ENCODE data around the gene ZFP36L2.
A peak's percentile ranks its signal among the peaks of the same experiment; 100 is the strongest.

The ZFP36L2 gene

GRCh38 chr2:43246641-43247040 lies 20.2 kb upstream of the ZFP36L2 start:
- no peak for DNase-seq

- DNase-seq, result no peak
Measured at GRCh38 chr2:43241558-43241957, 15.2 kb upstream of the ZFP36L2 start.

- DNase-seq, result no peak
Measured at GRCh38 chr2:43240766-43241150, 14.4 kb upstream of the ZFP36L2 start.

- no peak for DNase-seq
Measured at GRCh38 chr2:43239981-43240765, 13.8 kb upstream of the ZFP36L2 start.

GRCh38 chr2:43238813-43239212 lies 12.4 kb upstream of the ZFP36L2 start:
- no peak for DNase-seq

DNA sequence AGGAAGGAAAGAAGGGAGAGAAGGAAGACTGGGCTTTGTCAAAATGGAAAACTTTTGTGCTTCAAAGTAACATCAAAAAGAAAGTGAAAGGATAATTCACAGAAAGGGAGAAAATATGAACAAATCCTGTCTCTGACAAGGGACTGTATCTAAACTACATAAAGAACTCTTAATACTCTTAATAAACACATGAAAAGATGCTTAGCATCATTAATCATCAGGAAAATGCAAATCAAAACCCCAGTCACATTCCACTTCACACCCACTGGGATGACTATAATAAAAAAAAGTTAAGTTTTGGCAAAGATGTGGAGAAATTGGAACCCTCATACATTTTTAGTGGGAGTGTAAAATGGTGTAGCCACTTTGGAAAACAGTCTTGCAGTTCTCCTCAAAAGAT lies 11.8 kb upstream of the ZFP36L2 start:
- DNase-seq, result no peak

GRCh38 chr2:43233218-43234212 lies 7.1 kb upstream of the ZFP36L2 start:
- no peak for DNase-seq

GRCh38 chr2:43230951-43231827 lies 4.8 kb upstream of the ZFP36L2 start:
- no peak for DNase-seq

DNA sequence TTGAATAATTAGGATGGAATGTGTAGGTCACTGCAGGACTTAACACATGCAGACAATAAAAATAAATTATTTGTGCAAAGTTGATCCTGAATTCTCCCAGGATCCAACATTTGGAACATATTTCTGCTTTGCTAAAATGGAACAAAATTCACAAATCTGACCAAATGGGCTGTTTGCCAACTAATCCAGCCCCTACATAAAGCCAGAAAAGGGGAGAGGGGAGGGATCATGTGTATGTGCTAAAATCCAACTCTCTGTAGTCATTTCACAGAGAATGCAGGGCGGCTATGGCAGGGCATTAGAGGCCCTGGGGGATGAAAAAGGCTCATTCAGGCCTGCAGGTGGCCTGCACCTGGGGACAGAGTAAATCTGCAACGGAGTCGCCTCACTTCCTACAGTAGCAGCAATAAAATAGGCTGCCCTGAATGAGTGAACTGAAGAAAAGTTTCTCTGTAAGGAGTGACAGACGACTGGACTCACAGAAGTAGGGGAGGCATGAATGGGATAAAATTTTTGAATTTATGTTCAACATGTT lies 4.0 kb upstream of the ZFP36L2 start:
- DNase-seq, result no peak

DNA sequence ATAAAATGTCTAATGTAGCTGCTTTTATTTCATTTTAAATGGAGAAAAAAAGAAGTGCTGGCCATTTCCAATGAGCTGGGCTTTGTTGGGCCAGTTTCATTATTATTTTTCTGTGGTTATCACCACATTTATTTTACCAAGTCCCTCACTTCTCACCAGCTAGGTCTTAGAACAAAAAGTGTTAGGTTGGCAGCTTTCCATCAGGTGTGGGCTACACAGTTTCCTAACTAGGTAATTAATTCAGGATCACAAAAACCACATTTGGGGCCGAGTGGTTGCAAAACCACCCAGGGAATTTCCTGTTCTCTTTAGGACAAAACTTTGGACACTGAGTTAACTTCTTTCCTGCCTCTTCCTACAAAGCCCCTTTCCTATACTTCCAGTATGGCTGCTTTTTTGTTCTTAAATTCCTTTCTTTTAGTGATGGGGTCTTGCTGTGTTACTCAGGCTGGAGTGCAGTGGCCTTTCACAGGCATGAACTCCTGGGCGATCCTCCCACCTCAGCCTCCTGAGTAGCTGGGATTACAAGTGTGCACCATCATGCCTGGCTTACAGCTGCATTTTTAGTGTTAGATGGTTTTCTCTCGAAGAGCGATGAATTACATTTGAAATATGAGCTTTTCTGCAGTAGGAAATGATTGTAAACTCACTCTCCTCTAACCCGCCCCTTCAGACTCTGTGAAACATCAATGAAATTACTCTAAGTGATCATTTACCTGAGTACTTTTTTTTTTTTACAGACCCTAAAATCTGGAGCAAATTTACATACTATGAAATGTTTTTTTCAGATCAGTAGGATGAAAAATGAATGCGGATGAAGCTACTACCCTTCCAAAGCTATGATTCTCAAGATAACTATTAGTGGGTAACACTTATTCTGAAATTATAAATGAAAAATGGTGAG lies 2.6 kb upstream of the ZFP36L2 start:
- peak; percentile 32 for DNase-seq

DNA sequence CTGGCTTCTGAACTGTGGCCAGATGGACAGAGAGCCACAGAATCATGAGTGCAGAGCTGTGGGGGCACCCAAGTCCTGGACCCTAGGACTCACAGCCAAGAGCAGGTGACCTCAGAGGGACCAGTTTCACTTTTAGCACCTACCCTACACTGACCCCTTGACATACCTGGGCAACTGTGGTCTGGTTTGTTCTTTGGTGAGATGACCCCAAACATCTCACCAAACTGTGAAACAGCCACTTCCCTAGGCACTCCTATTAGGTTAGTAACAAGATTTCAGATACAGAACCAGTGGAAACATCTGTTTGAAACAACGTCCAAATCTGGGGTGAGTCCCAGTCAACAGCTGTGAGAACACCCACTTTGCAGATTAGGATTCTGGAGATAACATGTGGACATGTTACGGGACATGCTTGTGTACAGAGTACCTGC lies 1.9 kb upstream of the ZFP36L2 start:
- peak; percentile 13 for DNase-seq

DNA sequence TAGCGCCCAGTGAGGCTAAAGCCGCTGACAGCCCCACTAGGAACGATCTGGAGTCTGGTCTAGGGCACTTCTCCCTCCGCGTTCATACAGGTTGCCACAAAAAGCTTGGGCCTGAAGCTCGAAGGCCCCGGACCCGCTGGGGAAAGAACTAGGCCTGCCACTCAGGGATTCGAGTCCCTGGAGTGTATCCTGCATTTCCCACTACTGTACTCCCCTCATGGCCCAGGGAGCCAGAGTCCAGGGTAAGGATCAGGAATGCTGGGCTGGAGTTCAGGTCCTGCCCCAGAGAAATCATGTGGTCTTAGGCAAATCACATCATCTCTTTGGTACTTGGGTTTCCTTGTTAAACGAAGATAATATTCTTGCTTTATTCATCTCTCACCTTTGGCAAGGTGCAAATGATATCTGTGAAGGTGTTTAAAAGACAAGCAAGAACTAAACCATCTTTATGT lies 1.4 kb upstream of the ZFP36L2 start:
- DNase-seq, result no peak

DNA sequence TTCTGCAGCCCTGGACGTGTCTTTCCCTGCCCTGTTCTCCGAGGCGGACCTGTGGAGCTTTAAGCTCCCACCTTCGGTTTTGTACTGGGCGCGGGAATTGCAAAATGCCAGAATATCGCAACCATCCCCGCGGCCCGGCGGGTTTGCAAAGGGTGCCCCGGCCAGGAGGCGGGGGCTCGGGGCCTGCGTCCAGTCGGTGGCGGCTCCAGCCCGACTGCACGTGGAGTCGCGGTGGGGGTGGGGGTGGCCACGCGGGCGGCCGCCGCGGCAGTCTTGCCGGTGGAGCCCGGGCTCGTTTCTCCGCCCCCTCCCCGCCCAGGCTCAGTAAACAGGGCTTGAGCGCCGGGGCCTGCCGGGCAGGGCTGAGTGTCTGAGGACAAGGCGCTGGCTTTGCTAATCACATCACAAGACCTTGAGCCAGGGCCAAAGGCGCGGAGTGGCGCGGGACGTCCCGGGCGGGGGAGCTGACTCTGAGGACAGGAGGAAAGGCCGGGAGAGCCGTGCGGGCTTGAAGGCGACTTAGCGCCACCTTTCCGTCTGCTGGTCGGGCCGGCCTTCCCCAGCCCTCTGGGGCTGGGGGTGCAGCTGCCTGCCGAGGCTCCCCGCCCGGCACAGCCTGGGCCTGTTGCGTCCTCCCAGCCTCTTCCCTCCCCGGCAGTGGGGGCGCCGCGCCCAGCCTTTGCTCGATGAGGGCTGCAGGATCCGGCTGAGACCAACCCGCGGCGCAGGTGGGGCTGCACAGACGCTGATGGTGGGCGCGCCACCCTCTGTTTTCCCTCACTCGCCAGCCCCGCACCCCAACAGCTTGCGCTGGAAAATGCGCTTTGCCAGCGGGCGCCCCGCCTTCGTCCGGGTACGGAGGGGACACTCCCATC lies 786 bp upstream of the ZFP36L2 start:
- peak; percentile 49 for DNase-seq

- DNase-seq, result peak; percentile 65
Measured at GRCh38 chr2:43225788-43226557, 433 bp downstream of the ZFP36L2 start.

GRCh38 chr2:43225093-43225787 lies 1.2 kb downstream of the ZFP36L2 start:
- peak; percentile 67 for DNase-seq

DNA sequence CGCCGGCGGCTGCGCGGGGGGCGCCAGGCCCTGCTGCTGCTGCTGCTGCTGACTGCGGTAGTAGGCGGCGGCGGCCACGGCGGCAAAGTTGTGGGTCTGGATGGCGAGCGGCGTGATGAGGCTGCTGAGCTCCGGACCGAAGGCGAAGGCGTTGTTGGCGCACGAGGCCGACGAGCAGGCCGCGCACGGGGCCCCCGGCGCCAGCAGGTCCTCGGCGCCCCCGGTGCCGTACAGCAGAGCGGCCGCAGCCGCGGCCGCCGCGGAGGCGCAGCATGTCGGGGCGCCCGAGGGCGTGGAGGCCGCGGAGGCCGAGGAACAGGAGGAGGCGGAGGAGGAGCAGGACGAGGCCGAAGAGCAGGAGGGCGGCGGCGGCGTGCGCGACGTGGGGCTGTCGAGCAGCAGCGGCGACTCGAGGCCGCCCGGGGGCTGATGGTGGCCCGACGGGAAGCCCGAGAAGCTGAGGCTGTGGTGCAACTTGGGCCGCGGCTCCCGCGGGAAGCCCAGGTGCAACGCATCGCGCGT lies 1.8 kb downstream of the ZFP36L2 start:
- peak; percentile 57 for DNase-seq

GRCh38 chr2:43224131-43224570 lies 2.3 kb downstream of the ZFP36L2 start:
- peak; percentile 73 for DNase-seq

DNA sequence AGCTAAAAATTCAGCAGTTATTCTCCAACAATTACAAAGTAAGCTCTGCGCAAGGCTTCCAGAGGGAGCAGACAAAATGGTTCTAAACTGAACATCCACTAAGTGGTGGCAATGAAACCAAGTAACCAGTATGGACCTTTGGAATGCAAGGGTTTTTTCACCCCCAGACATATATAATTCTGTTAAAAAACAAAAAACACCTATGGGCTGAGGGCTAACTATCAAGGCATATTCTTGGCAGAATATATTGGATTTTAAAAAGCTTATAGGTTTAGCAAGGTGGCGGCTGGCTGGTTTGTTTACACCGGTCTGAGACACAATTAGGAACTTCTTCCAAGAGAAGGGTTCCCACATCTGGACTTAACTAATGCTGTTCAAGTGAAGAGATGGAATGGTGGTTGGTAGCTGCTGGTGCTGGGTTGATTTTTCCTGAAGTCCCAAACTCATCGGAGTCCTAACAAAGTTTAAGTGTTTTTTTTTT lies 2.8 kb downstream of the ZFP36L2 start:
- peak; percentile 13 for DNase-seq

All from central memory CD4-positive, alpha-beta T cell (primary cell).